NCI-H1694 (cell line): ENCODE data around the gene ISG15.
A peak's percentile ranks its signal among the peaks of the same experiment; 100 is the strongest.
"Not testable (repeated sequence)": the region's sequence is repeated elsewhere in the genome, so short reads cannot be mapped to it uniquely, and the experiment has no call there.

Experiments
- DNase-seq: peaks from one replicate; lab custom pipeline; 2025; lab: John Stamatoyannopoulos, UW

The ISG15 gene

GRCh38 chr1:1030867-1031658 lies 17.8 kb downstream of the ISG15 start:
- not testable (repeated sequence) for DNase-seq

GRCh38 chr1:1031659-1032235 lies 18.4 kb downstream of the ISG15 start:
- no peak for DNase-seq

- peak; percentile 21 for DNase-seq
These were observed 19.1 kb downstream of the ISG15 start for GRCh38 chr1:1032424-1032823.

GRCh38 chr1:1033009-1033587 lies 19.8 kb downstream of the ISG15 start:
- DNase-seq, result peak; percentile 89

- DNase-seq, result no peak
These were observed 20.6 kb downstream of the ISG15 start for GRCh38 chr1:1033731-1034438.

GRCh38 chr1:1034439-1034781 lies 21.1 kb downstream of the ISG15 start:
- DNase-seq, result no peak

- no peak for DNase-seq
These were observed 22.1 kb downstream of the ISG15 start for GRCh38 chr1:1035291-1035943.

- no peak for DNase-seq
These were observed 24.4 kb downstream of the ISG15 start for GRCh38 chr1:1037366-1038327.

GRCh38 chr1:1038694-1039093 lies 25.4 kb downstream of the ISG15 start:
- DNase-seq, result no peak

GRCh38 chr1:1039145-1039910 lies 26.0 kb downstream of the ISG15 start:
- DNase-seq, result no peak

- peak; percentile 13 for DNase-seq
These were observed 27.0 kb downstream of the ISG15 start for GRCh38 chr1:1040004-1040991.

- no peak for DNase-seq
These were observed 27.8 kb downstream of the ISG15 start for GRCh38 chr1:1041092-1041523.

GRCh38 chr1:1041873-1042272 lies 28.6 kb downstream of the ISG15 start:
- DNase-seq, result no peak

GRCh38 chr1:1042835-1043234 lies 29.5 kb downstream of the ISG15 start:
- DNase-seq, result no peak

GRCh38 chr1:1043411-1043810 lies 30.1 kb downstream of the ISG15 start:
- DNase-seq, result no peak

GRCh38 chr1:1043921-1044320 lies 30.6 kb downstream of the ISG15 start:
- no peak for DNase-seq

GRCh38 chr1:1044455-1045078 lies 31.3 kb downstream of the ISG15 start:
- DNase-seq, result no peak

- no peak for DNase-seq
These were observed 31.8 kb downstream of the ISG15 start for GRCh38 chr1:1045129-1045528.

- no peak for DNase-seq
These were observed 32.9 kb downstream of the ISG15 start for GRCh38 chr1:1046243-1046642.
